GM19467 (cell line): ENCODE results near the gene DAB2IP.

Source experiments
- ATAC-seq: cut with Tn5 transposase; IDR thresholded peaks from one replicate; pipeline ENCODE4 v1.9.1; 2021; ENCODE audit warnings: mild to moderate bottlenecking, moderate library complexity; ENCODE audit not compliant: unreplicated experiment

The DAB2IP gene

GRCh38 chr9:121813519-121814210, 162.2 kb downstream of the DAB2IP start:
- ATAC-seq: no peak

GRCh38 chr9:121814594-121814993, 163.2 kb downstream of the DAB2IP start:
- no peak for ATAC-seq

GRCh38 chr9:121815084-121815483, 163.7 kb downstream of the DAB2IP start:
- no peak for ATAC-seq

GRCh38 chr9:121815546-121816448, 164.4 kb downstream of the DAB2IP start:
- ATAC-seq: no peak

GRCh38 chr9:121816449-121816817, 165.0 kb downstream of the DAB2IP start:
- ATAC-seq: no peak

GRCh38 chr9:121816845-121817450, 165.5 kb downstream of the DAB2IP start:
- ATAC-seq: no peak

- ATAC-seq: no peak
Observed at GRCh38 chr9:121817476-121817875, 166.0 kb downstream of the DAB2IP start.

GRCh38 chr9:121818016-121818661, 166.7 kb downstream of the DAB2IP start:
- ATAC-seq: no peak

GRCh38 chr9:121818841-121819427, 167.5 kb downstream of the DAB2IP start:
- no peak for ATAC-seq

- ATAC-seq: no peak
Observed at GRCh38 chr9:121819428-121820231, 168.2 kb downstream of the DAB2IP start.

- ATAC-seq: no peak
Observed at GRCh38 chr9:121820286-121821005, 169.0 kb downstream of the DAB2IP start.

- no peak for ATAC-seq
Observed at GRCh38 chr9:121821326-121821725, 169.9 kb downstream of the DAB2IP start.

- no peak for ATAC-seq
Observed at GRCh38 chr9:121822093-121823085, 171.0 kb downstream of the DAB2IP start.

GRCh38 chr9:121823451-121824169, 172.2 kb downstream of the DAB2IP start:
- ATAC-seq: no peak

GRCh38 chr9:121824651-121825030, 173.2 kb downstream of the DAB2IP start:
- ATAC-seq: no peak

- ATAC-seq: no peak
Observed at GRCh38 chr9:121825031-121825691, 173.7 kb downstream of the DAB2IP start.

GRCh38 chr9:121826711-121827110, 175.3 kb downstream of the DAB2IP start:
- ATAC-seq: no peak
